Fibroblast of villous mesenchyme (primary cell): ENCODE measurements around the gene PGAM5. TPM values are rescaled to one million over a fixed set of nuclear protein-coding genes. Genes with fewer than 3 reads are reported as not detected.

ENCODE experiments used
- DNase-seq: peaks from one replicate; pipeline ENCODE4 v3.0.0-alpha.2; 2010; ENCODE audit warnings: low read depth
- H3K4me3 ChIP-seq: 2 replicates; pipeline ENCODE4 v1.5.1; 2011; ENCODE audit warnings: low read depth, mild to moderate bottlenecking, low read length
- CTCF ChIP-seq: IDR thresholded peaks from 2 replicates; pipeline ENCODE4 v1.5.1; 2012; ENCODE audit warnings: low read depth, mild to moderate bottlenecking, low read length; ENCODE audit not compliant: insufficient read depth
- total RNA-seq: library from RNA; depleted of rRNA; stranded (reverse); fragments of >200 nt; gene quantifications from 2 replicates; pipeline ENCODE4 v1.2.3, GENCODE V29; 2012

The PGAM5 gene
- total RNA-seq, 1 donor = 39.3 TPM

GRCh38 chr12:132665794-132666193, 44.8 kb upstream of the PGAM5 start:
- no peak for TF ChIP-seq CTCF
- DNase-seq = no peak
- H3K4me3 ChIP-seq = no peak overlapping the region

- DNase-seq = no peak
- no peak for TF ChIP-seq CTCF
- H3K4me3 ChIP-seq = no peak overlapping the region
These were observed 42.2 kb upstream of the PGAM5 start for GRCh38 chr12:132668191-132669088.

- TF ChIP-seq CTCF = no peak
- no peak overlapping the region for H3K4me3 ChIP-seq
- no peak for DNase-seq
These were observed 41.3 kb upstream of the PGAM5 start for GRCh38 chr12:132669166-132669879.

- H3K4me3 ChIP-seq = no peak overlapping the region
- DNase-seq = no peak
- TF ChIP-seq CTCF = no peak
These were observed 38.5 kb upstream of the PGAM5 start for GRCh38 chr12:132672116-132672515.

- no peak for DNase-seq
- TF ChIP-seq CTCF = no peak
These were observed 38.0 kb upstream of the PGAM5 start for GRCh38 chr12:132672678-132673077.

GRCh38 chr12:132673288-132674179, 37.1 kb upstream of the PGAM5 start:
- no peak for DNase-seq
- H3K4me3 ChIP-seq = no peak overlapping the region
- no peak for TF ChIP-seq CTCF

More at GRCh38 chr12:132672678-132673077, 38.0 kb upstream of the PGAM5 start:
- H3K4me3 ChIP-seq = no peak overlapping the region
